CD4-positive, alpha-beta memory T cell (primary cell): ENCODE results near the gene CDKN2A. TPM values are rescaled to one million over a fixed set of nuclear protein-coding genes. Genes with fewer than 3 reads are reported as not detected.
A peak's percentile ranks its signal among the peaks of the same experiment; 100 is the strongest.

Experiments
- CTCF ChIA-PET: fragments of 350-600 bp; sonication (Branson Sonifier 250); formaldehyde crosslinking; loops from one replicate; lab custom pipeline; 2021; ENCODE audit warnings: inconsistent platforms; ENCODE audit not compliant: partially characterized antibody; lab: Charles Lee
- POLR2A ChIA-PET: fragments of 350-600 bp; sonication (Branson Sonifier 250); formaldehyde crosslinking; loops from one replicate; lab custom pipeline; 2021; ENCODE audit not compliant: partially characterized antibody; lab: Charles Lee
- DNase-seq, 5 donors: peaks; one replicate each; pipeline versions ENCODE4 v3.0.0 to v3.0.0-alpha.2; 2020 to 2022; ENCODE audit warnings: mixed read lengths in 1 of 5
- H3K27ac ChIP-seq: one replicate; pipeline ENCODE4 v1.7.0; 2013; ENCODE audit warnings: low read depth, low read length
- H3K27me3 ChIP-seq: 2 replicates; pipeline ENCODE4 v1.7.0; 2013; ENCODE audit warnings: mild to moderate bottlenecking, low read length, moderate library complexity; ENCODE audit not compliant: insufficient read depth
- H3K36me3 ChIP-seq: 2 replicates; pipeline ENCODE4 v1.7.0; 2013; ENCODE audit warnings: mild to moderate bottlenecking, low read length, moderate library complexity; ENCODE audit not compliant: insufficient read depth
- H3K4me1 ChIP-seq: 2 replicates; pipeline ENCODE4 v1.7.0; 2013; ENCODE audit warnings: mild to moderate bottlenecking, low read length, moderate library complexity; ENCODE audit not compliant: insufficient read depth
- H3K4me3 ChIP-seq, 2 donors: one replicate each; pipeline ENCODE4 v1.7.0; 2013; ENCODE audit warnings: low read length in 2 of 2, mild to moderate bottlenecking in 1 of 2
- H3K9me3 ChIP-seq, 2 donors: one replicate each; pipeline ENCODE4 v1.7.0; 2013; ENCODE audit warnings: low read length in 2 of 2, control low read depth in 1 of 2; ENCODE audit not compliant: control insufficient read depth in 1 of 2
- H3K27ac Mint-ChIP-seq, 7 donors: one replicate each; pipeline ENCODE4 v1.8.0; 2020 to 2021; ENCODE audit warnings: mixed read lengths in 7 of 7, mild to moderate bottlenecking in 6 of 7, inconsistent platforms in 3 of 7, moderate library complexity in 3 of 7
- H3K27me3 Mint-ChIP-seq, 2 donors: one replicate each; pipeline ENCODE4 v1.8.0; 2020 to 2021; ENCODE audit warnings: mixed read lengths in 2 of 2
- H3K36me3 Mint-ChIP-seq, 2 donors: one replicate each; pipeline ENCODE4 v1.8.0; 2020 to 2021; ENCODE audit warnings: mixed read lengths in 2 of 2, inconsistent platforms in 1 of 2, mild to moderate bottlenecking in 1 of 2
- H3K4me1 Mint-ChIP-seq, 4 donors: one replicate each; pipeline ENCODE4 v1.8.0; 2020 to 2021; ENCODE audit warnings: mixed read lengths in 4 of 4, mild to moderate bottlenecking in 1 of 4
- H3K4me3 Mint-ChIP-seq, 8 donors: one replicate each; pipeline ENCODE4 v1.8.0; 2020 to 2021; ENCODE audit warnings: mixed read lengths in 8 of 8, mild to moderate bottlenecking in 7 of 8, moderate library complexity in 6 of 8, inconsistent platforms in 3 of 8
- H3K9me3 Mint-ChIP-seq, 8 donors: one replicate each; pipeline ENCODE4 v1.8.0; 2020 to 2021; ENCODE audit warnings: mixed read lengths in 8 of 8, mild to moderate bottlenecking in 5 of 8, inconsistent platforms in 3 of 8, moderate library complexity in 1 of 8
- intact Hi-C: fragments of 100-400 bp; cut with micrococcal nuclease; formaldehyde crosslinking; loops from one replicate; pipeline ENCODE4 v1.15.1; 2023
- polyA plus RNA-seq, 2 donors: library from polyadenylated mRNA; unstranded; fragments of 300-500 nt; fragmentation: Illumina TruSeq; gene quantifications; one replicate each; pipeline ENCODE4 v1.2.3, GENCODE V29; 2021
- total RNA-seq, 2 experiments: library from RNA; stranded (reverse); gene quantifications; one replicate each; pipeline ENCODE4 v1.2.3, GENCODE V29; 2021

The CDKN2A gene
- total and polyA plus RNA-seq, 4 experiments from 2014 or later: 5.4 to 7.0 (median 6.2) TPM

- Histone ChIP-seq H3K9me3 (no peaks in the 10 kb centered on the region), H3K36me3 (no peaks in the 10 kb centered on the region), H3K4me3 (no peak overlapping the region), H3K27me3 (no peaks in the 10 kb centered on the region), H3K27ac (no peak overlapping the region), H3K4me1 (peaks cover 11% of the 10 kb centered on the region)
- H3K9me3 Mint-ChIP-seq: no peaks in the 10 kb centered on the region
- no peaks in the 10 kb centered on the region for H3K36me3 Mint-ChIP-seq
- intact Hi-C loops: loop anchor here (1.0 to 5.0 kb wide), 4 partner anchors 30 to 414 kb away; no protein-coding TSS in a partner anchor
- POLR2A ChIA-PET: interaction anchor here (2.2 kb wide), 1 partner anchor 225 kb away, joined by 10 read pairs; no protein-coding TSS in a partner anchor
- peaks cover 0 to 8% (median 4%) of the 10 kb centered on the region in 4 donors for H3K4me1 Mint-ChIP-seq
- no peak overlapping the region for H3K27ac Mint-ChIP-seq
- peak in 4 of 5 donors; percentile 22 to 39 (median 32) for DNase-seq
- CTCF ChIA-PET: interaction anchor here (0.8 to 14.7 kb wide), 21 partner anchors 8 to 250 kb away, joined by 3 to 349 read pairs (median 3); partner anchors contain the start of genes CDKN2B and MTAP
- no peak overlapping the region for H3K4me3 Mint-ChIP-seq
- H3K27me3 Mint-ChIP-seq: no peaks in the 10 kb centered on the region
Observed at GRCh38 chr9:22037954-22038690, 43.9 kb upstream of the CDKN2A start.

GRCh38 chr9:22036866-22037626, 42.9 kb upstream of the CDKN2A start:
- POLR2A ChIA-PET: interaction anchor here (2.2 kb wide), 1 partner anchor 224 kb away, joined by 10 read pairs; no protein-coding TSS in a partner anchor
- Histone ChIP-seq H3K27me3 (no peaks in the 10 kb centered on the region), H3K9me3 (no peaks in the 10 kb centered on the region), H3K36me3 (no peaks in the 10 kb centered on the region), H3K4me1 (peaks cover 11% of the 10 kb centered on the region), H3K4me3 (no peak overlapping the region), H3K27ac (no peak overlapping the region)
- CTCF ChIA-PET: interaction anchor here (0.8 to 14.7 kb wide), 18 partner anchors 9 to 571 kb away, joined by 3 to 349 read pairs (median 3); partner anchors contain the start of genes CDKN2B and MTAP
- Mint-ChIP-seq H3K4me3 (no peak overlapping the region), H3K9me3 (no peaks in the 10 kb centered on the region), H3K36me3 (no peaks in the 10 kb centered on the region), H3K27me3 (no peaks in the 10 kb centered on the region), H3K27ac (peak overlapping the region in 1 of 7 donors; percentile 10), H3K4me1 (peaks cover 0 to 10% (median 4%) of the 10 kb centered on the region in 4 donors)
- intact Hi-C loops: loop anchor here (5.0 kb wide), 2 partner anchors 80 to 415 kb away; no protein-coding TSS in a partner anchor
- no peak for DNase-seq

DNA sequence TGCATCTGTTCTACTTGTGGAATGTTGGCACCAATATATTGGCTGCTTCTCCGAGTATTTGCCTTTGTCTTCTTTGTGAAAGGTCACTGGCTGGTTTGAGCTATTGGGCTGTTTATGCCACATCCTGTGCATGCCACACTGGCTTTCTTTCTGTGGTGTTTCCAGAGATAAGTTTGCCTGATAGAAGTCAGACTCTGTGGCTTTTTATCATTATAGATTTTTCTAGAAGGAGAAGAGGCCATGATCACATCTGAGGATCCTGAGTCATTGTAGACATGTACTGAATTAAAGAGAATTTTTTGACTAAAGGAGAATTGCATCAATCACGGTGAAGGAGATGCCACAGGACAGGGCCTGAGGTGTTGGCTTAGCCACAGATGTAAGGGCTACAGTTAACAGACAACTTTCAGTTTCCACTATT, 41.4 kb upstream of the CDKN2A start:
- intact Hi-C loops: loop anchor here (5.0 kb wide), 2 partner anchors 82 to 417 kb away; no protein-coding TSS in a partner anchor
- H3K27ac Mint-ChIP-seq: no peak overlapping the region

GRCh38 chr9:22033012-22033630, 38.9 kb upstream of the CDKN2A start:
- Histone ChIP-seq H3K27ac (no peak overlapping the region), H3K36me3 (no peaks in the 10 kb centered on the region), H3K4me1 (peaks cover 3% of the 10 kb centered on the region), H3K4me3 (no peak overlapping the region), H3K27me3 (no peaks in the 10 kb centered on the region), H3K9me3 (no peaks in the 10 kb centered on the region)
- Mint-ChIP-seq H3K4me1 (peaks cover 0 to 14% (median 3%) of the 10 kb centered on the region in 4 donors), H3K36me3 (no peaks in the 10 kb centered on the region), H3K27me3 (no peaks in the 10 kb centered on the region), H3K4me3 (no peak overlapping the region), H3K9me3 (no peaks in the 10 kb centered on the region), H3K27ac (no peak overlapping the region)
- intact Hi-C loops: no loop called here
- POLR2A ChIA-PET: no interaction called here
- CTCF ChIA-PET: interaction anchor here (2.6 kb wide), 1 partner anchor 25 kb away, joined by 9 read pairs; the partner anchor contains the start of gene CDKN2B
- no peak for DNase-seq

More for the DNA sequence above, 41.4 kb upstream of the CDKN2A start:
- no peaks in the 10 kb centered on the region for H3K36me3 Mint-ChIP-seq
- no peak overlapping the region for H3K27ac ChIP-seq
- peaks cover 0 to 14% (median 4%) of the 10 kb centered on the region in 4 donors for H3K4me1 Mint-ChIP-seq
- H3K4me3 Mint-ChIP-seq: no peak overlapping the region
- POLR2A ChIA-PET: interaction anchor here (0.6 kb wide), 1 partner anchor 9 kb away, joined by 3 read pairs; no protein-coding TSS in a partner anchor
- H3K27me3 ChIP-seq: no peaks in the 10 kb centered on the region
- no peaks in the 10 kb centered on the region for H3K9me3 Mint-ChIP-seq
- no peaks in the 10 kb centered on the region for H3K36me3 ChIP-seq
- H3K4me1 ChIP-seq: peaks cover 7% of the 10 kb centered on the region
- DNase-seq: no peak
- CTCF ChIA-PET: interaction anchor here (3.1 to 14.7 kb wide), 3 partner anchors 18 to 224 kb away, joined by 9 to 349 read pairs (median 55); partner anchors contain the start of gene CDKN2B
- H3K27me3 Mint-ChIP-seq: no peaks in the 10 kb centered on the region
- no peaks in the 10 kb centered on the region for H3K9me3 ChIP-seq
- no peak overlapping the region for H3K4me3 ChIP-seq

DNA sequence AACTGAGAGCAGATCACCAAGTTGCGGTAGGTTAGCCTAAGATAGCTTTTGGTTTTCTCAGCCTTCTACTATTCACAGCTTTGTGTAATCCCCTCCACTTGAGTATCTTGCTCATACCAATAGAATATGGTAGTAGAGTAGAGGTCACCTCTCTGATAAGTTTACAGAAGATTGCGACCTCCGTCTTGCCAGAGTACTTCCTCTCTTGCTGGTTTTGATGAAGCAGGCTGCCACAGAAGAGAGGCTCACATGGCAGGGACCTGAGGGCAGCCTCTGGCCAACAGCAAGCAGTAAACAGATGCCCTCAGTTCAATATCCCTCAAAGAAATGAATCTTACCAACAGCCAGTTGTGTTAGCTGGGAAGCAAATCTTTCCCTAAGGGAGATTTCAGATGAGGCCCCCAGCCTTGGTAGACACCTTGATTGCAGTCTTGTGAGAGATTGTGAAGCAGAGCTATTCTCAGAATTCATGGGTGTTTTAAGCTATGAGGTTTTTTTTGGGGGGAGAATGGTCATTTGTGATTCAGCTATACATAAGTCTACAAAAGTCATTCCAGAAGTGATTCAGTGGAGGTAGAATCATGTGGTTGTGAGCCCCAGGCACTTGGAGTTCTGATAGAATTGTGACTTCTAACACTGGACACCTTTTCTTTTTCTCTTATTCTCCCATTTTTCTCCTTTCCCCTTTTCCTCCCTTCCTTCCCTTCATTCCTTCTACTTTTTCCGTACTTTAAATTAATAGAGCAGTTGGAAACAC, 37.6 kb upstream of the CDKN2A start:
- intact Hi-C loops: no loop called here
- peak overlapping the region in 1 of 7 donors; percentile 17 for H3K27ac Mint-ChIP-seq

GRCh38 chr9:22030101-22030598, 36.0 kb upstream of the CDKN2A start:
- intact Hi-C loops: no loop called here

More for the DNA sequence above, 37.6 kb upstream of the CDKN2A start:
- Mint-ChIP-seq H3K4me3 (no peak overlapping the region), H3K27me3 (no peaks in the 10 kb centered on the region), H3K9me3 (no peaks in the 10 kb centered on the region), H3K36me3 (no peaks in the 10 kb centered on the region), H3K4me1 (peaks cover 0 to 14% (median 2%) of the 10 kb centered on the region in 4 donors)
- no peak for DNase-seq
- Histone ChIP-seq H3K4me3 (no peak overlapping the region), H3K9me3 (no peaks in the 10 kb centered on the region), H3K36me3 (no peaks in the 10 kb centered on the region), H3K4me1 (no peaks in the 10 kb centered on the region), H3K27me3 (no peaks in the 10 kb centered on the region), H3K27ac (no peak overlapping the region)
- CTCF ChIA-PET: interaction anchor here (1.3 to 2.6 kb wide), 3 partner anchors 16 to 218 kb away, joined by 3 to 9 read pairs (median 8); partner anchors contain the start of gene CDKN2B
- POLR2A ChIA-PET: no interaction called here

More at GRCh38 chr9:22030101-22030598, 36.0 kb upstream of the CDKN2A start:
- Mint-ChIP-seq H3K4me1 (peaks cover 0 to 6% (median 0%) of the 10 kb centered on the region in 4 donors), H3K4me3 (no peak overlapping the region), H3K27me3 (no peaks in the 10 kb centered on the region), H3K36me3 (no peaks in the 10 kb centered on the region), H3K27ac (no peak overlapping the region), H3K9me3 (no peaks in the 10 kb centered on the region)
- Histone ChIP-seq H3K27ac (no peak overlapping the region), H3K9me3 (no peaks in the 10 kb centered on the region), H3K36me3 (no peaks in the 10 kb centered on the region), H3K4me1 (no peaks in the 10 kb centered on the region), H3K4me3 (no peak overlapping the region), H3K27me3 (no peaks in the 10 kb centered on the region)
- CTCF ChIA-PET: interaction anchor here (0.9 to 2.6 kb wide), 3 partner anchors 22 to 222 kb away, joined by 3 to 9 read pairs (median 8); partner anchors contain the start of gene CDKN2B
- DNase-seq: no peak
- POLR2A ChIA-PET: no interaction called here
